Measurements from ENCODE around the gene COQ8B. TPM values are rescaled to one million over a fixed set of nuclear protein-coding genes. Genes with fewer than 3 reads are reported as not detected.

COQ8B gene
- total and polyA plus RNA-seq, 2 of the 4 experiments (the other 2 are of a cell fraction), result 14.9 to 23.2 TPM

DNA sequence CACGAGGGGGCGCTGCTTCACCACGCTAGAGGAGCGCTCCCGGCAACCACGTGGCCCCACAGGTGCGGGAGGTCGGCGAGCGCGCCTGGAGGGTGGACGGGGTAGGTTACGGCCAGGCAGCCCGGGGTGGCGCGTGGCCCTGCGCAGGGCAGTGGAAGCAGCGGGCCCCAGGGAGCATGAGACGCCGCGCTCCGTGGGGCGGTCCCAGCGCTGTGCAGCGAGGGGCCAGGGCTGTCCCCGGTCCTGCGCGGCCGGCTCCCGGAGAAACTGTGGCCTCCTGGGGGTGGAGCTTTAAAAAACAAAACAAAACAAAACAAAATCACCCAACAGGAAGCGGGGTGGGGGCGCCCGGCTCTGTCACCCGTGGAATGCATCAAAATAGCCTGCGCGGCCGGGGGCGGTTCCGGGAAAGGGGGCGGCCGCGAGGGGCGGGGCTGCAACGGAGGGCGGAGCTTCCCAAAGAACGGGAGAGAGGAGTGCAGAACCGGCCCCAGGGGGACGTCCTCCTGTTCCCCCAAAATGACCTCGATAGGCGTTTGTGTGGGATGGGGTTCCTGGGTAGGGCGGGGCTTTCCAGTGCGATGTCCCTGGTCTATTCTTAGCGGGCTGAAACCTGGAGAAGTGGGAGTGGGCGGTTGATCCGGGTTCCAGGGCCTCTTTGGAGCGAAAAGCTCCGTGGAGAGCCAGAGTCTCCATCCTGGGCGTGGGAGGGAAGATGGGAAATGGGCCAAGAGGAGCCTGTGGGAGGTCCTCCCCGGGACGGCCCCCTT, 53.6 kb downstream of the COQ8B start (continued):
- TF ChIP-seq, protein P1, sequence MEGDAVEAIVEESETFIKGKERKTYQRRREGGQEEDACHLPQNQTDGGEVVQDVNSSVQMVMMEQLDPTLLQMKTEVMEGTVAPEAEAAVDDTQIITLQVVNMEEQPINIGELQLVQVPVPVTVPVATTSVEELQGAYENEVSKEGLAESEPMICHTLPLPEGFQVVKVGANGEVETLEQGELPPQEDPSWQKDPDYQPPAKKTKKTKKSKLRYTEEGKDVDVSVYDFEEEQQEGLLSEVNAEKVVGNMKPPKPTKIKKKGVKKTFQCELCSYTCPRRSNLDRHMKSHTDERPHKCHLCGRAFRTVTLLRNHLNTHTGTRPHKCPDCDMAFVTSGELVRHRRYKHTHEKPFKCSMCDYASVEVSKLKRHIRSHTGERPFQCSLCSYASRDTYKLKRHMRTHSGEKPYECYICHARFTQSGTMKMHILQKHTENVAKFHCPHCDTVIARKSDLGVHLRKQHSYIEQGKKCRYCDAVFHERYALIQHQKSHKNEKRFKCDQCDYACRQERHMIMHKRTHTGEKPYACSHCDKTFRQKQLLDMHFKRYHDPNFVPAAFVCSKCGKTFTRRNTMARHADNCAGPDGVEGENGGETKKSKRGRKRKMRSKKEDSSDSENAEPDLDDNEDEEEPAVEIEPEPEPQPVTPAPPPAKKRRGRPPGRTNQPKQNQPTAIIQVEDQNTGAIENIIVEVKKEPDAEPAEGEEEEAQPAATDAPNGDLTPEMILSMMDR (conservative IDR thresholded peaks at IDR 0.05; ENCODE audit: low read depth, low read length), result peak; percentile 96

DNA sequence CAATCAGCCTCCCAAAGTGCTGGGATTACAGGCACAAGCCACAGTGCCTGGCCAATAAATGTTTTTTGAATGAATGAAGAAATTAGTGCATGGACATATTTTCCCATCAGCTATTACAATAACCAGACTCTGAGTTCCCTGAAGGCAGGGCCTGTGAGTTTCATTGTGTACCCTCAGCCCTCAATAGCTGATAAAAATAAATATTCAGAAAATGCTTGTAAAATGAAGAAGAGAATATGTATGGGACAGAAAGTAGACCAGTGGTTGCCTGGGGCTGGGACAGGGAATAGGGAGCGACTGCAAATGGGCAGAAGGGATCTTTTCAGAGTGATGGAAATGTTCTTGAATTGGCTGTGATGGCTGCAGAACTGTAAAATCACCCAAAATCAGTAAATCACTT, 55.1 kb downstream of the COQ8B start:
- no peak overlapping the region for H2BK5ac ChIP-seq (ENCODE audit: low read depth, low read length, poor library complexity, severe bottlenecking)
- peaks cover under 1% of the 10 kb centered on the region; the same call in 1 of the 2 replicates for H3K36me3 ChIP-seq (ENCODE audit: control insufficient read depth, insufficient read depth, low read length)
- H3K18ac ChIP-seq (ENCODE audit: low read depth, low read length), result no peak overlapping the region
- H3K9me1 ChIP-seq (ENCODE audit: insufficient read depth, low read length), result peaks cover 7% of the 10 kb centered on the region; the same call in 1 of the 2 replicates
- no peak for TF ChIP-seq POLR2A (IDR thresholded peaks at IDR 0.05; ENCODE audit: low read depth, low read length)
- TF ChIP-seq RFX5 (IDR thresholded peaks at IDR 0.05; ENCODE audit: low read depth, low read length), result no peak
- TF ChIP-seq, protein P2, sequence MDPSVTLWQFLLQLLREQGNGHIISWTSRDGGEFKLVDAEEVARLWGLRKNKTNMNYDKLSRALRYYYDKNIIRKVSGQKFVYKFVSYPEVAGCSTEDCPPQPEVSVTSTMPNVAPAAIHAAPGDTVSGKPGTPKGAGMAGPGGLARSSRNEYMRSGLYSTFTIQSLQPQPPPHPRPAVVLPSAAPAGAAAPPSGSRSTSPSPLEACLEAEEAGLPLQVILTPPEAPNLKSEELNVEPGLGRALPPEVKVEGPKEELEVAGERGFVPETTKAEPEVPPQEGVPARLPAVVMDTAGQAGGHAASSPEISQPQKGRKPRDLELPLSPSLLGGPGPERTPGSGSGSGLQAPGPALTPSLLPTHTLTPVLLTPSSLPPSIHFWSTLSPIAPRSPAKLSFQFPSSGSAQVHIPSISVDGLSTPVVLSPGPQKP (IDR thresholded peaks at IDR 0.05; ENCODE audit: borderline replicate concordance, low read depth, low read length), result no peak
- no peak for TF ChIP-seq MAZ (IDR thresholded peaks at IDR 0.05; ENCODE audit: borderline replicate concordance, low read depth, low read length)
- TF ChIP-seq NFE2L2 (IDR thresholded peaks at IDR 0.05; ENCODE audit: low read depth, low read length), result no peak
- TF ChIP-seq BHLHE40 (IDR thresholded peaks at IDR 0.05; ENCODE audit: low read depth, low read length), result no peak
- no peak for TF ChIP-seq SMC3 (IDR thresholded peaks at IDR 0.05; ENCODE audit: low read depth, low read length)
- no peak overlapping the region for H2AFZ ChIP-seq (replicated peaks; ENCODE audit: low read length, poor library complexity)
- ChIA-PET CTCF (interaction anchor here (0.6 to 1.1 kb wide), 2 partner anchors 39 to 41 kb away, joined by 3 to 4 read pairs; no protein-coding TSS in a partner anchor), POLR2A (ENCODE audit: unreplicated experiment) (no interaction called here)
- no peaks in the 10 kb centered on the region for H4K20me1 ChIP-seq (ENCODE audit: insufficient read depth, low read length)
- DNase-seq (no peak), ATAC-seq (ENCODE audit: low read depth) (no peak)
- H4K5ac ChIP-seq (ENCODE audit: low read depth, low read length), result no peak overlapping the region
- no peak overlapping the region for H3K14ac ChIP-seq (replicated peaks; ENCODE audit: low read depth, low read length)
- no peaks in the 10 kb centered on the region for H3K9me3 ChIP-seq (ENCODE audit: control insufficient read depth, insufficient read depth, low read length)
- no peak overlapping the region; the same call in 1 of the 2 replicates for H2BK120ac ChIP-seq (ENCODE audit: low read depth, low read length)
- peak overlapping the region; percentile 38; the same call in 1 of the 2 replicates for H2BK20ac ChIP-seq (ENCODE audit: low read depth, low read length)
- no peak overlapping the region for H3K23ac ChIP-seq (ENCODE audit: low read depth, low read length)
- no TSS peak for BruUV-seq (replicated peaks)
- H3K4ac ChIP-seq (ENCODE audit: low read depth, low read length), result no peak overlapping the region
- no peak overlapping the region for H3K27ac ChIP-seq (ENCODE audit: insufficient read depth, low read length)
- no peak overlapping the region for H4K91ac ChIP-seq (ENCODE audit: insufficient read depth, low read depth, low read length)
- no peaks in the 10 kb centered on the region for H3K79me1 ChIP-seq (ENCODE audit: low read depth in 1 of 2, low read length in 2 of 2)
- in situ Hi-C loops (cut with MboI; ENCODE audit: low sequenced_read_pairs) (loop anchor here (5.0 to 25.0 kb wide), 2 partner anchors 146 to 601 kb away; partner anchors contain the start of gene HNRNPUL1), intact Hi-C loops (cut with micrococcal nuclease) (loop anchor here (2.0 to 5.0 kb wide), 3 partner anchors 53 to 311 kb away; no protein-coding TSS in a partner anchor), dilution Hi-C loops (cut with HindIII; ENCODE audit: low sequenced_read_pairs, unreplicated experiment) (no loop called here)
- no peak overlapping the region for H3K4me2 ChIP-seq (ENCODE audit: low read depth, low read length)
- peaks cover 6% of the 10 kb centered on the region for H3K4me1 ChIP-seq (ENCODE audit: control insufficient read depth, insufficient read depth, low read length)
- no peak overlapping the region for H3K9ac ChIP-seq (ENCODE audit: low read depth, low read length)
- no peak overlapping the region for H2AK5ac ChIP-seq (ENCODE audit: low read depth, low read length)
- no peaks in the 10 kb centered on the region for H3K27me3 ChIP-seq (ENCODE audit: control insufficient read depth, insufficient read depth, low read length)
- no CpG with 5 or more reads among the region's 1 CpG for WGBS, 2 experiments (ENCODE audit: extremely low coverage in 2 of 2, insufficient read length in 1 of 2)
- H4K8ac ChIP-seq (ENCODE audit: low read depth in 2 of 2, low read length in 2 of 2), result no peak overlapping the region
- no peak overlapping the region for H3K56ac ChIP-seq (ENCODE audit: extremely low read depth, insufficient read depth, low read length)
- H2BK15ac ChIP-seq (ENCODE audit: low read depth, low read length), result no peak overlapping the region
- no peak overlapping the region for H3K4me3 ChIP-seq (ENCODE audit: insufficient read depth, low read depth, low read length)
- H2AK9ac ChIP-seq (replicated peaks; ENCODE audit: low read depth, low read length, poor library complexity), result no peak overlapping the region

All from IMR-90 (cell line).